ENCODE measurements around the gene ROM1. TPM values are rescaled to one million over a fixed set of nuclear protein-coding genes. Genes with fewer than 3 reads are reported as not detected.

ROM1 gene
- total RNA-seq, 1 experiment from 2014 or later, result 1.3 TPM

GRCh38 chr11:62599901-62600300 is 13.2 kb upstream of the ROM1 start:
- H3K27me3 Mint-ChIP-seq (ENCODE audit: insufficient read depth, unreplicated experiment), result no peaks in the 10 kb centered on the region
- H3K36me3 Mint-ChIP-seq (ENCODE audit: insufficient read depth, unreplicated experiment), result peaks cover 92% of the 10 kb centered on the region
- TSS peak; percentile 31 for BruUV-seq (replicated peaks)
- Histone ChIP-seq H3K27me3 (replicated peaks; ENCODE audit: control insufficient read depth, insufficient read depth, low read length) (no peaks in the 10 kb centered on the region), H3K4me3 (ENCODE audit: low read depth, low read length) (peak overlapping the region; percentile 97), H3K4me1 (peaks cover 28% of the 10 kb centered on the region), H3K36me3 (ENCODE audit: control insufficient read depth, insufficient read depth, low read length) (peaks cover 3% of the 10 kb centered on the region; the same call in 1 of the 2 replicates), H3K9me3 (no peaks in the 10 kb centered on the region)
- intact Hi-C loops (cut with micrococcal nuclease; ENCODE audit: unreplicated experiment), result no loop called here
- peak overlapping the region; percentile 77 for H3K27ac Mint-ChIP-seq (ENCODE audit: unreplicated experiment)
- ChIA-PET CTCF (interaction anchor here (0.6 to 0.8 kb wide), 2 partner anchors 16 to 30 kb away, joined by 3 to 4 read pairs; no protein-coding TSS in a partner anchor), POLR2A (interaction anchor here (0.6 to 2.4 kb wide), 6 partner anchors 8 to 65 kb away, joined by 4 to 97 read pairs (median 4); partner anchors contain the start of genes B3GAT3, C11orf98, CSKMT and EEF1G)
- H3K4me1 Mint-ChIP-seq (ENCODE audit: low read depth, unreplicated experiment), result peaks cover 30% of the 10 kb centered on the region
- DNase-seq, result no peak
- no peaks in the 10 kb centered on the region for H3K9me3 Mint-ChIP-seq (ENCODE audit: unreplicated experiment)
- H3K4me3 Mint-ChIP-seq (ENCODE audit: unreplicated experiment), result peak overlapping the region; percentile 88
- TF ChIP-seq, protein P1, sequence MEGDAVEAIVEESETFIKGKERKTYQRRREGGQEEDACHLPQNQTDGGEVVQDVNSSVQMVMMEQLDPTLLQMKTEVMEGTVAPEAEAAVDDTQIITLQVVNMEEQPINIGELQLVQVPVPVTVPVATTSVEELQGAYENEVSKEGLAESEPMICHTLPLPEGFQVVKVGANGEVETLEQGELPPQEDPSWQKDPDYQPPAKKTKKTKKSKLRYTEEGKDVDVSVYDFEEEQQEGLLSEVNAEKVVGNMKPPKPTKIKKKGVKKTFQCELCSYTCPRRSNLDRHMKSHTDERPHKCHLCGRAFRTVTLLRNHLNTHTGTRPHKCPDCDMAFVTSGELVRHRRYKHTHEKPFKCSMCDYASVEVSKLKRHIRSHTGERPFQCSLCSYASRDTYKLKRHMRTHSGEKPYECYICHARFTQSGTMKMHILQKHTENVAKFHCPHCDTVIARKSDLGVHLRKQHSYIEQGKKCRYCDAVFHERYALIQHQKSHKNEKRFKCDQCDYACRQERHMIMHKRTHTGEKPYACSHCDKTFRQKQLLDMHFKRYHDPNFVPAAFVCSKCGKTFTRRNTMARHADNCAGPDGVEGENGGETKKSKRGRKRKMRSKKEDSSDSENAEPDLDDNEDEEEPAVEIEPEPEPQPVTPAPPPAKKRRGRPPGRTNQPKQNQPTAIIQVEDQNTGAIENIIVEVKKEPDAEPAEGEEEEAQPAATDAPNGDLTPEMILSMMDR (IDR thresholded peaks at IDR 0.05; ENCODE audit: insufficient read depth in 1 of 2, low read depth in 1 of 2, low read length in 1 of 2, severe bottlenecking in 1 of 2, unreplicated experiment in 1 of 2), result no peak

DNA sequence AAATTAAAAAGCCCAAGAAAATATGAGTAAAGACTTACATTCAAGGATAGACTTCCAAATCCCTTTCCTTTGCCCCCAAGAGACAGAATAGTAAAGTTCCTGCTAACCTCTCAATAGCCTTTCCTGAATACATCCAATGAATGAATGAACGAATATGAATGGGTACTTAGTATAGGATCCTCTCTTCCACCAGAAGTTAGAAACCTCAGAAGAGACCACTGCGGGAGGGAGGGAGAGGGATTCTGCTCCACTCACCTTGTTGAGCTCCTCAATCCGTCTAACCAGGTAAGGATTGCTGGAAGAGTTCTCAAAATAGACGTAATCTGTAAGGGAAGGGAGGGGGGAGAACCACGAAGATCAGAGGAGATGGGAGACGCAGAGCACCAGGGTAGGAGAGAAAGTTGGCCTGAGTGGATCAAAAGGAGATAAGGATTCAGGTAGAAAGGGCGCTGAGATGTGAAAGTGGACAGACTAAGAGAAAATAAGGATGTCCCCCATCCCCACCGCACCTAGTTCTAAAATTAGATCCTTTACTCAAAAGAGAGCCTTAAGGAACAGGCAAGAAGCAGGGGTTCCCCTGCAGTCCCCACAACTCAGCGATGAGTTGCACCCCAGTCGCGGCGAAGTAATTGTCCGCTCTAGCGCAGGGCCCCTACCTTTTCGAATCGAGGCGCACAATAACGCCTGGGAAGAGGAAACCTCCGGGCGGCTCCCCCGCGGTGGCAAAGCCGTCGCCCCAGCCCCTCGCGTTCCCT is 12.5 kb upstream of the ROM1 start:
- Histone ChIP-seq H3K27me3 (replicated peaks; ENCODE audit: control insufficient read depth, insufficient read depth, low read length) (no peaks in the 10 kb centered on the region), H3K36me3 (ENCODE audit: control insufficient read depth, insufficient read depth, low read length) (peaks cover 3% of the 10 kb centered on the region; the same call in 1 of the 2 replicates), H3K4me3 (ENCODE audit: low read depth, low read length) (peak overlapping the region; percentile 97), H3K9me3 (no peaks in the 10 kb centered on the region), H3K4me1 (peaks cover 28% of the 10 kb centered on the region)
- H3K9me3 Mint-ChIP-seq (ENCODE audit: unreplicated experiment), result no peaks in the 10 kb centered on the region
- H3K27me3 Mint-ChIP-seq (ENCODE audit: insufficient read depth, unreplicated experiment), result no peaks in the 10 kb centered on the region
- peak overlapping the region; percentile 88 for H3K4me3 Mint-ChIP-seq (ENCODE audit: unreplicated experiment)
- BruUV-seq (replicated peaks), result no TSS peak
- intact Hi-C loops (cut with micrococcal nuclease; ENCODE audit: unreplicated experiment), result loop anchor here (1.0 kb wide), 1 partner anchor 9 kb away; the partner anchor contains the start of gene TUT1
- peaks cover 91% of the 10 kb centered on the region for H3K36me3 Mint-ChIP-seq (ENCODE audit: insufficient read depth, unreplicated experiment)
- CTCF ChIA-PET, result interaction anchor here (0.8 to 1.8 kb wide), 3 partner anchors 9 to 40 kb away, joined by 4 to 30 read pairs (median 8); partner anchors contain the start of gene TUT1
- DNase-seq, result no peak
- TF ChIP-seq, protein P1 (IDR thresholded peaks at IDR 0.05; ENCODE audit: insufficient read depth in 1 of 2, low read depth in 1 of 2, low read length in 1 of 2, severe bottlenecking in 1 of 2, unreplicated experiment in 1 of 2), result no peak
- peak overlapping the region; percentile 89 for H3K27ac Mint-ChIP-seq (ENCODE audit: unreplicated experiment)
- POLR2A ChIA-PET, result interaction anchor here (0.6 to 2.4 kb wide), 7 partner anchors 9 to 1198 kb away, joined by 3 to 97 read pairs (median 24); partner anchors contain the start of genes B3GAT3, C11orf98, CSKMT and EEF1G
- peaks cover 36% of the 10 kb centered on the region for H3K4me1 Mint-ChIP-seq (ENCODE audit: low read depth, unreplicated experiment)

DNA sequence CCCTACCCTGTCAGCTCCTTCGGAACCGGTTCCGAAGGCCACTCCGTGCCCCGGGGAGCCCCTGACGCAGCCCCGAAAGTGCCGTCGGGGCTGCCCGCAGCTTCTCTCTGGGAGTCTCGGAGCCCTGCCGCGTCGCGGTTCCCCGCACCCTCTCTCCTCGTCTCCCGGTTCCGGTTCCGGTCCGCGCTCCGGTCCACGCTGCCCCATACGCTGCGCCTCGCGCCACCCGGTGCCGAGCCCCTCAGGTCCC is 12.0 kb upstream of the ROM1 start:
- peaks cover 29% of the 10 kb centered on the region for H3K4me1 ChIP-seq
- Mint-ChIP-seq H3K36me3 (ENCODE audit: insufficient read depth, unreplicated experiment) (peaks cover 86% of the 10 kb centered on the region), H3K27ac (ENCODE audit: unreplicated experiment) (peak overlapping the region; percentile 89), H3K4me3 (ENCODE audit: unreplicated experiment) (peak overlapping the region; percentile 88), H3K9me3 (ENCODE audit: unreplicated experiment) (no peaks in the 10 kb centered on the region), H3K4me1 (ENCODE audit: low read depth, unreplicated experiment) (peaks cover 36% of the 10 kb centered on the region), H3K27me3 (ENCODE audit: insufficient read depth, unreplicated experiment) (no peaks in the 10 kb centered on the region)
- no peaks in the 10 kb centered on the region for H3K9me3 ChIP-seq
- peak overlapping the region; percentile 97 for H3K4me3 ChIP-seq (ENCODE audit: low read depth, low read length)
- DNase-seq, result no peak
- intact Hi-C loops (cut with micrococcal nuclease; ENCODE audit: unreplicated experiment), result loop anchor here (1.0 kb wide), 1 partner anchor 10 kb away; the partner anchor contains the start of gene TUT1
- no peaks in the 10 kb centered on the region for H3K27me3 ChIP-seq (replicated peaks; ENCODE audit: control insufficient read depth, insufficient read depth, low read length)
- peaks cover 3% of the 10 kb centered on the region; the same call in 1 of the 2 replicates for H3K36me3 ChIP-seq (ENCODE audit: control insufficient read depth, insufficient read depth, low read length)
- TF ChIP-seq, protein P1 (IDR thresholded peaks at IDR 0.05; ENCODE audit: insufficient read depth in 1 of 2, low read depth in 1 of 2, low read length in 1 of 2, severe bottlenecking in 1 of 2, unreplicated experiment in 1 of 2), result no peak
- POLR2A ChIA-PET, result interaction anchor here (0.6 to 2.4 kb wide), 13 partner anchors 9 to 1197 kb away, joined by 3 to 97 read pairs (median 6); partner anchors contain the start of genes B3GAT3, C11orf98, CSKMT and EEF1G
- BruUV-seq (replicated peaks), result no TSS peak
- CTCF ChIA-PET, result interaction anchor here (1.0 to 1.8 kb wide), 4 partner anchors 9 to 186 kb away, joined by 3 to 30 read pairs (median 6); partner anchors contain the start of gene TUT1

All from Caco-2 (cell line).